HEK293 (cell line): Measurements from ENCODE around the gene CIRBP.

Experiments
- CTCF ChIA-PET: fragments of 350-600 bp; formaldehyde crosslinking; extraction: SDS; loops from one replicate; lab custom pipeline; 2021; ENCODE audit warnings: antibody characterized with exemption; lab: Yijun Ruan, JAX
- POLR2A ChIA-PET: fragments of 300-600 bp; formaldehyde crosslinking; extraction: SDS; loops from one replicate; lab custom pipeline; 2020; ENCODE audit warnings: antibody characterized with exemption, inconsistent platforms; lab: Yijun Ruan, JAX
- H3K27ac ChIP-seq: fragments of 200-500 bp; sonication (Bioruptor generic); 2 replicates; pipeline ENCODE4 v1.5.1; 2014; ENCODE audit warnings: low read depth, low read length, control low read depth, inconsistent platforms; ENCODE audit errors: extremely low read depth
- H3K36me3 ChIP-seq, 2 experiments: fragments of 200-500 bp in 1 of 2; sonication (Bioruptor generic) in 1 of 2; 1 replicate in 1 of 2; 2 replicates in 1 of 2; pipeline ENCODE4 v1.5.1; 2014 to 2017; ENCODE audit warnings: inconsistent platforms in 2 of 2, low read length in 2 of 2; ENCODE audit not compliant: control insufficient read depth in 2 of 2, insufficient read depth in 1 of 2
- H3K4me1 ChIP-seq: fragments of 200-500 bp; sonication (Bioruptor generic); 2 replicates; pipeline ENCODE4 v1.5.1; 2014; ENCODE audit warnings: mild to moderate bottlenecking, low read length, inconsistent platforms; ENCODE audit not compliant: control insufficient read depth, insufficient read depth
- H3K4me3 ChIP-seq: 2 replicates; pipeline ENCODE4 v1.5.1; 2011; ENCODE audit warnings: low read depth, mild to moderate bottlenecking, control low read depth, low read length, moderate library complexity
- H3K9me3 ChIP-seq: fragments of 200-500 bp; sonication (Bioruptor generic); 2 replicates; pipeline ENCODE4 v1.5.1; 2014; ENCODE audit warnings: low read depth, low read length, inconsistent platforms; ENCODE audit not compliant: control insufficient read depth, insufficient read depth
- GLIS2 ChIP-seq: fragments of 450-650 bp; formaldehyde crosslinking; IDR thresholded peaks from 2 replicates; pipeline ENCODE4 v1.5.1; 2016; ENCODE audit warnings: missing biosample characterization, missing genetic modification characterization
- HIC1 ChIP-seq: fragments of 450-650 bp; formaldehyde crosslinking; IDR thresholded peaks from 2 replicates; pipeline ENCODE4 v1.5.1; 2016; ENCODE audit warnings: missing biosample characterization, missing genetic modification characterization
- PBX3 ChIP-seq: sonication (generic); formaldehyde crosslinking; IDR thresholded peaks from 2 replicates; pipeline ENCODE4 v1.8.1; 2022; ENCODE audit warnings: mild to moderate bottlenecking, moderate library complexity, missing genetic modification reagents
- REPIN1 ChIP-seq: fragments of 450-650 bp; formaldehyde crosslinking; IDR thresholded peaks from 2 replicates; pipeline ENCODE4 v1.5.1; 2017; ENCODE audit warnings: missing biosample characterization, missing genetic modification characterization, low read depth
- SETDB1 ChIP-seq: IDR thresholded peaks from one replicate; pipeline ENCODE4 v1.6.1; 2017; ENCODE audit warnings: mild to moderate bottlenecking, low read length, moderate library complexity, mixed read lengths; ENCODE audit not compliant: insufficient read length
- SP2 ChIP-seq: fragments of 450-650 bp; formaldehyde crosslinking; IDR thresholded peaks from 2 replicates; pipeline ENCODE4 v1.5.1; 2016; ENCODE audit warnings: missing biosample characterization, missing genetic modification characterization
- SP3 ChIP-seq: fragments of 450-650 bp; formaldehyde crosslinking; IDR thresholded peaks from 2 replicates; pipeline ENCODE4 v1.5.1; 2016; ENCODE audit warnings: missing biosample characterization, missing genetic modification characterization
- SP7 ChIP-seq: fragments of 450-650 bp; formaldehyde crosslinking; IDR thresholded peaks from 2 replicates; pipeline ENCODE4 v1.5.1; 2016; ENCODE audit warnings: missing biosample characterization, missing genetic modification characterization
- WT1 ChIP-seq: fragments of 450-650 bp; formaldehyde crosslinking; IDR thresholded peaks from 2 replicates; pipeline ENCODE4 v1.5.1; 2016; ENCODE audit warnings: missing biosample characterization, missing genetic modification characterization
- ZBTB20 ChIP-seq: fragments of 450-650 bp; formaldehyde crosslinking; IDR thresholded peaks from 2 replicates; pipeline ENCODE4 v1.5.1; 2016; ENCODE audit warnings: missing biosample characterization, missing genetic modification characterization
- ZBTB26 ChIP-seq: fragments of 450-650 bp; formaldehyde crosslinking; optimal IDR thresholded peaks from 2 replicates; pipeline ENCODE3; 2016; ENCODE audit warnings: missing biosample characterization, mild to moderate bottlenecking, missing genetic modification characterization
- ZBTB8A ChIP-seq: fragments of 450-650 bp; formaldehyde crosslinking; IDR thresholded peaks from 2 replicates; pipeline ENCODE4 v1.5.1; 2016; ENCODE audit warnings: missing biosample characterization, missing genetic modification characterization
- ZFHX2 ChIP-seq: fragments of 450-650 bp; formaldehyde crosslinking; conservative IDR thresholded peaks from 2 replicates; pipeline ENCODE4 v1.5.1; 2016; ENCODE audit warnings: missing biosample characterization, missing genetic modification characterization
- ZFP37 ChIP-seq: fragments of 450-650 bp; formaldehyde crosslinking; IDR thresholded peaks from 2 replicates; pipeline ENCODE4 v1.5.1; 2016; ENCODE audit warnings: missing biosample characterization, missing genetic modification characterization
- ZFP69B ChIP-seq: fragments of 450-650 bp; formaldehyde crosslinking; IDR thresholded peaks from 2 replicates; pipeline ENCODE4 v1.5.1; 2016; ENCODE audit warnings: missing biosample characterization, missing genetic modification characterization
- ZIC2 ChIP-seq: fragments of 450-650 bp; formaldehyde crosslinking; IDR thresholded peaks from 2 replicates; pipeline ENCODE4 v1.5.1; 2016; ENCODE audit warnings: missing biosample characterization, missing genetic modification characterization
- ZNF10 ChIP-seq: fragments of 450-650 bp; formaldehyde crosslinking; IDR thresholded peaks from 2 replicates; pipeline ENCODE4 v1.5.1; 2017; ENCODE audit warnings: missing biosample characterization, missing genetic modification characterization
- ZNF121 ChIP-seq: fragments of 450-650 bp; formaldehyde crosslinking; IDR thresholded peaks from 2 replicates; pipeline ENCODE4 v1.5.1; 2016; ENCODE audit warnings: missing biosample characterization, missing genetic modification characterization
- ZNF2 ChIP-seq: fragments of 450-650 bp; formaldehyde crosslinking; IDR thresholded peaks from 2 replicates; pipeline ENCODE4 v1.5.1; 2016; ENCODE audit warnings: missing biosample characterization, missing genetic modification characterization
- ZNF202 ChIP-seq: fragments of 450-650 bp; formaldehyde crosslinking; IDR thresholded peaks from 2 replicates; pipeline ENCODE4 v1.5.1; 2016; ENCODE audit warnings: missing biosample characterization, missing genetic modification characterization, borderline replicate concordance
- ZNF341 ChIP-seq: fragments of 450-650 bp; formaldehyde crosslinking; IDR thresholded peaks from 2 replicates; pipeline ENCODE4; 2016; ENCODE audit warnings: low read depth, missing biosample characterization, missing genetic modification characterization
- ZNF366 ChIP-seq: fragments of 450-650 bp; formaldehyde crosslinking; conservative IDR thresholded peaks from 2 replicates; pipeline ENCODE4 v1.5.1; 2016; ENCODE audit warnings: missing biosample characterization, missing genetic modification characterization
- ZNF426 ChIP-seq: fragments of 450-650 bp; formaldehyde crosslinking; IDR thresholded peaks from 2 replicates; pipeline ENCODE4 v1.5.1; 2017; ENCODE audit warnings: missing biosample characterization, missing genetic modification characterization, mild to moderate bottlenecking, inconsistent platforms, moderate library complexity
- ZNF548 ChIP-seq: fragments of 450-650 bp; formaldehyde crosslinking; IDR thresholded peaks from 2 replicates; pipeline ENCODE4 v1.5.1; 2016; ENCODE audit warnings: missing biosample characterization, missing genetic modification characterization
- ZNF596 ChIP-seq: fragments of 450-650 bp; IDR thresholded peaks from 2 replicates; pipeline ENCODE4 v1.5.0; 2018; ENCODE audit warnings: missing biosample characterization, mild to moderate bottlenecking, missing genetic modification characterization, moderate library complexity
- ZNF677 ChIP-seq: fragments of 450-650 bp; IDR thresholded peaks from 2 replicates; pipeline ENCODE4 v1.5.0; 2018; ENCODE audit warnings: missing biosample characterization, mild to moderate bottlenecking, missing genetic modification characterization, moderate library complexity
- ZNF692 ChIP-seq: fragments of 450-650 bp; formaldehyde crosslinking; IDR thresholded peaks from 2 replicates; pipeline ENCODE4 v1.5.1; 2016; ENCODE audit warnings: missing biosample characterization, missing genetic modification characterization
- ZNF76 ChIP-seq: fragments of 450-650 bp; formaldehyde crosslinking; IDR thresholded peaks from 2 replicates; pipeline ENCODE4; 2016; ENCODE audit warnings: low read depth, missing biosample characterization, missing genetic modification characterization, borderline replicate concordance
- ZNF785 ChIP-seq: fragments of 450-650 bp; formaldehyde crosslinking; IDR thresholded peaks from 2 replicates; pipeline ENCODE4 v1.5.1; 2016; ENCODE audit warnings: missing biosample characterization, missing genetic modification characterization

CIRBP gene

DNA sequence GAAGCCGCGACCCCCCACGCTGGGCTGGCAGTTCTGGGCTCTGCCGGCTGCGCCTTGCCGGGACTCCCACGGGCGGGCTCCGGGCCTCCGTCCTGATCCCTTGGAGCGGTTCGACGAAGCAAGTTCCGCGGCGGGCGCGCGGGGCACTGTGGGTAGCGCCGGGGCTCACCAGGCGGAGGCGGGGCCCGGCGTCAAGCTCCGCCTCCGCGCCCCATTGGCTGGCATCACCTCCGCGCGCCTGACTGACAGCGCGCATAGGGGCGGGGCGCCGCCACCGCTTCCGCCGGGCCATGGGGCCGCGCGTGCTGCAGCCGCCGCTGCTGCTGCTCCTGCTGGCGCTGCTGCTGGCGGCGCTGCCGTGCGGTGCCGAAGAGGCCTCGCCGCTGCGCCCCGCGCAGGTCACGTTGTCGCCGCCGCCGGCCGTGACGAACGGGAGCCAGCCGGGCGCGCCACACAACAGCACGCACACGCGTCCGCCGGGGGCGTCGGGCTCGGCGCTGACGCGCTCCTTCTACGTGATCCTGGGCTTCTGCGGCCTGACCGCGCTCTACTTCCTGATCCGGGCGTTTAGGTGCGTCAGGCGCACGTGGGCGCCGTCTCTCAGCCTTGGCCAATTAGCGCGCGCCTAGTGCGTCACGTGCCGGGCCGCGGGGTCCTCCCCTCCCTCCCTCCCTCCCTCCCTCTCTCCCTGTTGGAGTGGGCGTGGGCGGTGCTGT lies 6.3 kb downstream of the CIRBP start, which contains the start of gene FAM174C (continued):
- TF ChIP-seq ZNF692 (tag by site-specific recombination) (no peak; the same call in 1 of the 2 replicates), ZNF2 (0 out of 2 replicates have a peak, but pooled peaks have one; percentile 68), ZNF785 (tag by site-specific recombination) (0 out of 2 replicates have a peak, but pooled peaks have one; percentile 12), ZBTB26 (tag by site-specific recombination) (peak; percentile 80), ZBTB8A (tag by site-specific recombination) (peak; percentile 98), ZNF202 (tag by site-specific recombination) (no peak), ZIC2 (no peak), ZNF10 (tag by site-specific recombination) (no peak), ZNF121 (tag by site-specific recombination) (no peak), WT1 (tag by site-specific recombination) (peak; percentile 74), ZNF366 (peak; percentile 100), ZNF341 (tag by site-specific recombination) (no peak), ZNF596 (tag by site-specific recombination) (no peak; the same call in 1 of the 2 replicates), SP3 (tag by site-specific recombination) (no peak; the same call in 1 of the 2 replicates), SETDB1 (no peak), ZNF677 (tag by site-specific recombination) (peak; percentile 61; the same call in 1 of the 2 replicates), PBX3 (CRISPR knock-in tag) (peak; percentile 89)
- TF ChIP-seq, all 188 proteins: peak for 33

DNA sequence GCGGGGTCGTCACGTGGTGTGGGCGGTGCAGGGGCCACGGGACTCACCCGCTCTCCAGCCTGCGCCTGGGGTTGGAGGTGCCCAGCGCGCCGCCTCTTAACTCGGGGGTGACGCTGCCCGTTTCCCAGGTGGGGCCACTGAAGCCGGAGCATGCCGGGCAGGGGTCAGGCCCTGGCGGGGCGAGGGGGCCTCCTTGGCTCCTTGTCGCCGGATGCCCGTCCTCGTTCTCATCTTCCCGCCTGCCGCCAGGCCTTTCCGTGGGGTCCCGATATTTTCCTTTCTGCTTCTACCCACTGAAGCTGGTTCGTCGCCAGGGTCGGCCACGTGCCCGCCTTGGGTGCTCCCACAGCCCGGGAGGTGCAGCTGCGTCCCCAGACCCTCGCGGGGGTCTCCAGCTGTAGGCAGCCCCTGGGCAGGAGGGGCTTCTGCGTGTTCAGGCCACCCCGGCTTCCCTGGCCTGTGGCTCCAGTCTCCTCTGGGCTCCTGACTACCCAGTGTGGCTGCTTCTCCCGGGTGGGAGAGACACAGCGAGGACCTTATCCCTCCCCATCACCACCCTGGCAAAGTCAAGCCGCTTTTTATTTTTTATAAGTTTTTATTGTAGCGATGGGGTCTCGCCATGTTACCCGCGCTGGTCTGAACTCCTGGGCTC lies 7.0 kb downstream of the CIRBP start:
- H3K4me1 ChIP-seq = peaks cover 8% of the 10 kb centered on the region
- peak overlapping the region; percentile 58 for H3K4me3 ChIP-seq
- no peaks in the 10 kb centered on the region for H3K9me3 ChIP-seq
- H3K27ac ChIP-seq = peak overlapping the region; percentile 98
- peaks cover 0 to 76% of the 10 kb centered on the region in 2 experiments; a peak in 1 of 3 replicates for H3K36me3 ChIP-seq
- ChIA-PET CTCF (no interaction called here), POLR2A (interaction anchor here (0.6 to 3.4 kb wide), 5 partner anchors 10 to 239 kb away, joined by 3 to 28 read pairs (median 6); partner anchors contain the start of gene ATP5F1D)
- TF ChIP-seq REPIN1 (tag by site-specific recombination) = no peak
- peak; percentile 92 for TF ChIP-seq GLIS2 (tag by site-specific recombination)
- peak; percentile 99 for TF ChIP-seq ZFHX2 (tag by site-specific recombination)
- TF ChIP-seq ZIC2 = peak; percentile 43; the same call in 1 of the 2 replicates
- TF ChIP-seq ZBTB26 (tag by site-specific recombination) = peak; percentile 54
- TF ChIP-seq SP7 (tag by site-specific recombination) = peak; percentile 68
- no peak for TF ChIP-seq ZNF548 (tag by site-specific recombination)
- TF ChIP-seq ZNF596 (tag by site-specific recombination) = 0 out of 2 replicates have a peak, but pooled peaks have one; percentile 20
- TF ChIP-seq SP2 (tag by site-specific recombination) = peak; percentile 47; the same call in 1 of the 2 replicates
- TF ChIP-seq ZFP37 (tag by site-specific recombination) = no peak
- TF ChIP-seq ZNF426 = no peak
- peak; percentile 77 for TF ChIP-seq ZNF76 (tag by site-specific recombination)
- peak; percentile 92 for TF ChIP-seq HIC1
- TF ChIP-seq ZFP69B = peak; percentile 96
- TF ChIP-seq ZBTB20 (tag by site-specific recombination) = peak; percentile 77; the same call in 1 of the 2 replicates
